ENCODE results near the gene SLC22A17.

DNA sequence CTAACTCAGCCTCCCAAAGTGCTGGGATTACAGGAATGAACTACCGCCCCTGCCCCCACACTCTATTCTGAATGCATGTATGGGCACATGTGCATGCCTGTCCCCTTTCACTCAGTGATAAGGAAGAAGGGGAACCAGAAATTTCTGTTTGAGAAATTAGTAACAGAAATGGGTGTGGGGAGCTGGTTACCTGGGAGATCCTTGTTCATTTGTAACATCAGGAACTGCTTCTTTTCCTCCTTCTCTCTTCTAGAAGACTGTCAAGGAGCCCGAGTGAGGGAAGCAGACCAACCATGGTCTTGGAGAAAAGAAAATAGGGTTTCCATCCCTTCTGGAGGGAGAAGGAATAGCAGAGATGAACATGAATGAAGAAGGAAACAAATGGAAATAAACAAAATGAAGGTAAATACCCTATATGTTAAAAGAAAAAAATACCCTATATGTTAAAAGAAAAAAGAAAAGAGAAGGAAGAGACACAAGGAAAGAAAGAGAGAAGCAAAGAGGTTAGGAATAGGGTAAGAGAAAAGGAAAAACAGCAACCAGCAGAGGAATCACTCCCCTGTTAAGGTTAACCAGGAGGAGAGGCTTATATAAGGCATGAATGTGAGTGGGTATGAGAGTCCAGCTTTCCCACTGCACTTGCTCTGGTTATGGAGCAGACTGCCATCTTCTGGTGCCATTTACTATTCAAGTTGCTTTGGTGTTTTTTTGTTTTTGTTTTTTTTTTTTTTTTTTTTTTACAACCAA lies 53.3 kb downstream of the SLC22A17 start:
- TF ChIP-seq POLR2AphosphoS5 (IDR thresholded peaks at IDR 0.05) (no peak), POLR2A (IDR thresholded peaks at IDR 0.05) (no peak)
- TF ChIP-seq, protein P1, sequence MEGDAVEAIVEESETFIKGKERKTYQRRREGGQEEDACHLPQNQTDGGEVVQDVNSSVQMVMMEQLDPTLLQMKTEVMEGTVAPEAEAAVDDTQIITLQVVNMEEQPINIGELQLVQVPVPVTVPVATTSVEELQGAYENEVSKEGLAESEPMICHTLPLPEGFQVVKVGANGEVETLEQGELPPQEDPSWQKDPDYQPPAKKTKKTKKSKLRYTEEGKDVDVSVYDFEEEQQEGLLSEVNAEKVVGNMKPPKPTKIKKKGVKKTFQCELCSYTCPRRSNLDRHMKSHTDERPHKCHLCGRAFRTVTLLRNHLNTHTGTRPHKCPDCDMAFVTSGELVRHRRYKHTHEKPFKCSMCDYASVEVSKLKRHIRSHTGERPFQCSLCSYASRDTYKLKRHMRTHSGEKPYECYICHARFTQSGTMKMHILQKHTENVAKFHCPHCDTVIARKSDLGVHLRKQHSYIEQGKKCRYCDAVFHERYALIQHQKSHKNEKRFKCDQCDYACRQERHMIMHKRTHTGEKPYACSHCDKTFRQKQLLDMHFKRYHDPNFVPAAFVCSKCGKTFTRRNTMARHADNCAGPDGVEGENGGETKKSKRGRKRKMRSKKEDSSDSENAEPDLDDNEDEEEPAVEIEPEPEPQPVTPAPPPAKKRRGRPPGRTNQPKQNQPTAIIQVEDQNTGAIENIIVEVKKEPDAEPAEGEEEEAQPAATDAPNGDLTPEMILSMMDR (IDR thresholded peaks at IDR 0.05) = no peak
